UCSD-AML1 (cell line): ENCODE measurements around the gene DDX10.

ENCODE experiments used
- DNase-seq: peaks from one replicate; lab custom pipeline; 2025; ENCODE audit not compliant: unreplicated experiment; lab: John Stamatoyannopoulos, UW

Gene DDX10

DNA sequence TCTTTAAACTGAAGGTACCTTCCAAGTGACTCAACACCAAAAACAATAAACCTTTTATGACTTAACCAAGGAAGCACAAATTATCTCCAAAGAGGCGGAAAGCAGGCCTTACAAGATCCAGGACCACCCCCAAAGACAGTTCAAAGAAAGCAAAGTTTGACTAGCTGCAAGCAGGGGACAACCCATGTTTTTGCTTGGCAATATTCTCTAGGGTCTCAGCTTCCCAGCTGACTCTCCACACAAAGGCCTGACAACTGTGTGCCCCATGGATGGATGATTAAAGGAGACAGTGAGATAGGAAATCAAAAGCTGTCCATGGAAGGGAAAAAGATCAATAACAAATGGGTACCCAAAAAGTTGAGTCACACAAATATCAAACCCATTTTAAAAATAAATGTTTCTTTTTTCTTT, 232.2 kb downstream of the DDX10 start:
- no peak for DNase-seq

DNA sequence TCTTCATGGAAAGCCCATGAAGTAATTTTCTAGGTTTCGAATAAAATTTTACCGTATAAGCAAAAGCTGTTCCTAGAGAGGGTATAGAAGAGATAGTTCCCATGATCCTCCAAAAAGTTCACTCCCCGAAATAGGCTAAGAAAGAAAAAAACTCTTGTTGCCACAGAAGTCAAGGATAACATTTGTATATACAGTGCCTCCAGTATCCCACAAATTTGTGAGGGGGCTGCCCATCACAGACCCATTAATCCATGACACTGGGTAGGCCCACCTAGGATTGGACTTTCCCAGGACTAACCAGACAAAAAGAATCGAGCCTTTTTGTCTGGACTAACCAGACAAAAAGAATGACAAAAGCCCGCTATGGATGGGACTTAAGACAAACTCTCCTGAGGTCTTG, 233.0 kb downstream of the DDX10 start:
- DNase-seq: no peak

DNA sequence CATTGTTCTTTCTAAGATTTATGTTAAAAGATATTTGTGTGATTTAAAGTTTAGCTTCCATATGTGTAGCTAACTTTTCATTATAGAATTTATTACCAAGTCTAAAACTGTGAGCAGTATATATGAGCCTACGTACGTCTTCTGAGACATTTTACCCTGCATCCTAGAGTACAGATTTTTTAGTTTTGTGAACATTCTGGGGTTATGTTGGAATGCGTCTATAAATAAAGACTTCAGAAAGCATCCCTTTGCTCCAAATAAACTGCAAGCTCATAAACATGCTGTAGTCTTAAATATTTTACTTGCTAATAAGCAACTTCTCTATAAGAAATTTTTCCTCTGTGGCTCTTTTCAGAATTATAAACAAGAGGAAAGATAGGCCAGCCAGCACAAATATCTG, 236.5 kb downstream of the DDX10 start:
- no peak for DNase-seq

DNA sequence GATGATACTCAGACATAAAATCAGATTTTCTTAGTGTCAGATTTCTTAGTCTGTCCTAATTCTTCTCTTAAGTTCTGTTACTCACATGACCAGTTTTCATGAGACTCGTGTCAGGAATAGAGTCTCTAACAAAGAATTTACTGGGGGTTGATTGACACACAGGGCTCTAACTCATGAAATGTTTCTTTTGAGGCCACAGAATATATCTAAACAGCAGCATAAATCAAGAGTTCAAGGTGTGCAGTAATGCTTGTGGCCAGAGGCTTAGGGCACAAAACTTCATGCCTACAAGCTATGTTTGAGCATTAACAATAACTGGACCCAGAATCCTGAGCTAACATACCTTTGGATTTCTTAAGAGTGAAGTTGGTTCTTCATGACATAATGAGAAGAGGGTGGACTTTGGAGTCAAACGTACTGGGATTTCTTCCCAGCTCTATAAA, 237.2 kb downstream of the DDX10 start:
- DNase-seq: no peak

DNA sequence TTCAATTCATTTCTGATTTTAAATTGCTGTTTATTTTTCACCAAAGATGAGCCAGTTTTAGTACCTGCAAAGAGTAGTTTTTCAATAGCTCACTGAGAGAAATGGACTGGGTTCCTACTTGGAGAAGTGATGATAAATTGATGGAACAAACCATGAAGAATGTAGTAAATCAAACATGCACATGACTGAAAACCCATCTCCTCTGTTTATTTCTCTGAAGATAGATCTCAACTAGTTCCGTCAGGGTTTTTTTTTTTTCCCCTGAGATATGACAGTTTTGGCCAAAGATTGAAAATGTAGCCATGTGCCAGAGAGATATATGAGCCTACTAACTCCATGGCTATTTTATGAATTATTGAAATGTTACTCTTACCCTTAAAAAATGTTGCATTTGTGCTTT, 239.6 kb downstream of the DDX10 start:
- DNase-seq: no peak

DNA sequence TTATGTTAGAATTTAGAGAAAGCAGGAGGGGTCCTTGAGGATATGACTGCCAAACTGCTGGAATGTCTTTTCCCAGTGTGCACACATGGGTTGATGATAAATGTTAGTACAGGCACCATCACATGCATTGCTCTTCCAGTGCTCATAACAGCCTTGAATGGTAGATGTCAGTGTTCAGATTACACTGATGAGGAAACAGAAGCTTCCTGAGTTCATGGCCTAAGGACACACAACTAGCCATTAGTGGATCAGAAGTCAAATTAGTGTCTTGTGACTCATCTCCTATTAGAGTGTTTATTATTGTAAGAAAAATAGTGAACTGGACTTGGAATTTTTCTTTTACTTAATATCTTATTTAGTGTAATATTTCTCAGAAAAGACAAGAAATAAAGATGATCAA, 241.5 kb downstream of the DDX10 start:
- no peak for DNase-seq

DNA sequence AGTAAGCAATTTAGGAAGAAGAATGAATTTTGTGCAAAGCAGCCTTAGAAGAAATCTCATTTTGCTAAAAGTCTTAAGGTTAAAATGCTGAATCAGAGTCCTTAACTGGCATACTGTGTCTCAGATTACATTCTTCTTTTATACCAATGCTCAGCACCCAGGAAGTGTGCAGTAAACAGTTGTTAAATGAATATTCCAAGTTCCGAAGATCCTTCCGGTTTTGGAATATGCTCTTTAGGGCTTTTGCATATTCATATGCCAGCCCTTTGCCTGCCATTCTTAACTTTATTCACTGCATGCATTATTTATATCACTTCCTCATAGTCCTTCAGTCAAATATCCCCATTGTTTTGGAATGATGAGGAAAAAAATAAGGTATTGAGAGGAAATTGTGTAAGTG, 242.0 kb downstream of the DDX10 start:
- no peak for DNase-seq

DNA sequence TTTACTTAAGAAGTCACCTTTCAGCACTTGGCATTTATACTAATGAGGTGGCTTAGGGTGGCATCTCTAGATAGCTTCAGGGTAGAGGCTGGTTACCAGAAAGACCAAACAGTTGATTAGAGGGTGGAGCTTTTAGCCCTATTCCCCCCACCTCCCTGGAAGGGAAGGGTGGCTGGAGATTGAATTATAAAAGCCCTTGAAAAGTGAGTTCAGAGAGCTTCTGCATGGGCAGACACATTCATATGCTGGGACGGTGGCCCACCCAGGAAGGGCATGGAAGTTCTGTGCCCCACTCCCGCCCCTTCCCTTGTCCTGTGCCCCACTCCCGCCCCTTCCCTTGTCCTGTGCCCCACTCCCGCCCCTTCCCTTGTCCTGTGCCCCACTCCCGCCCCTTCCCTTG, 244.2 kb downstream of the DDX10 start:
- no peak for DNase-seq

DNA sequence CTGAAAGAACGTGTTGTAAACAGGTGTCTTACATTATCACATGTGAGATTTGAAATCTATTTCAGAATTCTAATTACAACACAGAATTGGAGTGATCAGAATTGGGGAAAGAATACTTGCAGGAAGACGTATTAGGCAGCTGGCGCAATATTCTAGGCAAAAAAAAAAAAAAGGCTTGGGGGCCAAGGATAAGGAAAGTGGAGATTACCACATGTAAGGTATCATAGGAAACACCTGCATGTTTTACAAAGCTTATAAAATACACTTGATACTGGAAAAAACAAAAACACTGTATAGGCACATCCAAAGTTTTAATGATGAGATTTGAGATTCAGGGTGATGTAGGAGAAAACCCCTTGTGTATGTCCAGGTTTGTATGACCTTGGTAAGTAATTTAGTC, 245.1 kb downstream of the DDX10 start:
- no peak for DNase-seq

DNA sequence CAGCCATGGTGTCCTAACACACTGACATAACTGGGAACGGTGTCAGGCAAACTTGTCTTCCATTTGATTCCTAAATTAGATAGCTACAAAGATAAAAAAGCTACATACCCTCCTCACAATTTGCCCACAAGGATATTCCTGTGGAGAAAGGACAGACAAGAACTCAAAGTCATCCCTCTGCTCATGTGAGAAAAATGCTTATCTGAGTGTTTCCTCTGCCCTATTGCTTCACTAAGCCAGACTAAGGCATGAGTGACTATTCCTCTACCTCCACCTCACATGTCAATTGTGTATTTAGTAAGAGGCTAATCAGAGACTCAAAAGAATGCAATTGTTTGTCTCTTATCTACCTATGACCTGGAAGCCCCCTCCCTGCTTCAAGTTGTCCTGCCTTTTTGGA, 247.7 kb downstream of the DDX10 start:
- DNase-seq: no peak

DNA sequence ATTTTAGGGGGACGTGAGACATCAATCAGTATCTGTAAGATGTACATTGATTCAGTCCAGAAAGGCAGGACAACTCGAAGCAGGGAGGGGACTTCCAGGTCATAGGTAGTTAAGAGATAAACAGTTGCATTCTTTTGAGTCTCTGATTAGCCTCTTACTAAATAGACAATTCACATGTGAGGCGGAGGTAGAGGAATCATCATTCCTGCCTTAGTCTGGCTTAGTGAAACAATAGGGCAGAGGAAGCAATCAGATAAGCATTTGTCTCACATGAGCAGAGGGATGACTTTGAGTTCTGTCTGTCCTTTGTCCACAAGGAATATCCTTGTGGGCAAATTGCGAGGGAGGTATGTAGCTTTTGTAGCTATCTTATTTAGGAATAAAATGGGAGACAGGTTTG, 248.3 kb downstream of the DDX10 start:
- no peak for DNase-seq

DNA sequence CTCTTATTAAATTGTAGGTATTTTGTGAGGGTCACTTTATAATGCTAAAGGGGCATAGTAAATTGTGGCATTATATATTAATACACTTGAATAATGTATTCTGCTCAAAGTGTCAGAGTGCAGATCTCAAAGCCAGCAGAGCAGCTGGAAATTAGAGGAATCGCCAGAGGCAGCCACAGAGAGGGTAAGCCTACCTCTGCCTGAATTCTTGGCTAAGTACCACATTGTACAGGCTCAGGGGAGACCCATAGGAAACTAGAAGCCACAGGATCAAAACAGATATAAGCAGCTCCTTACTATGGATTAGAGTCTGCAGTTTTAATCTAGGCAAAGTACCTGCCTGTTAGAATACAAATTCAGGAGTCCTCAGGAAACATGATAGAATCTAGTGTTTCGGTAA, 249.3 kb downstream of the DDX10 start:
- DNase-seq: no peak

DNA sequence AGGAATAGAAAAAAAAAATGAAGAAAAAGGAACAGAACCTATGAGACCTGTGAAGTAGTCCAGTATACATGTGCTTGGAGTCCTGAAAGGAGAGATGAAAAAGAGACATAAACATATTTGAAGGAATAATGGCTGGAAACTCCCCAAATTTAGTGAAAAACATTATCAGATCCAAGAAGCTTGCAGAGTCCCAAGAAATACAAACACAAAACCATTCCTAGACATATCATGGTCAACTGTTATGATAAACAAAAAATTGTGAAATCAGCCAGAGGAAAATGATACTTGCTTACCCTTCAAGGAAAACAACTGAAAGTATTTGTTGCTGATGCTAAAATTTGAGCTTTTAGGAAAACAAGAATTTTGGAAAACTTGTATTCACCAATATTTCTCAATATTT, 250.1 kb downstream of the DDX10 start:
- no peak for DNase-seq

DNA sequence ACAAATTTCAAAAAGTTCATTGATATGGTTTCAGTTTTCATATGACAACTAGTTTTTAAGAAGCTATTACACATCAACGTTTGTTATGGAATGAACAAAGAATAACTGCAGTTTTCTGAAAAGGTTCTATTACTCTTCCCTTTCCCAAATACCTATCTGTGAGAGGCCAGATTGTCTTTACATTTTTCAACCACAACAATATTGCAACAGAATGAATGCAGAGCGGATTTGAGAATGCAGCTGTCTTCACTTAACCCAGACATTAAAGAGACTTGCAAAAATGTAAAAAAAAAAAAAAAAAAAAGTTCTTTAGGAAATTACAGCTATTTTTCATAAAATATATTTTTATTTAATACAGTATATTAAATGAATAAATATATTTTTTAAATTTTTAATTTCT, 250.8 kb downstream of the DDX10 start:
- DNase-seq: no peak

DNA sequence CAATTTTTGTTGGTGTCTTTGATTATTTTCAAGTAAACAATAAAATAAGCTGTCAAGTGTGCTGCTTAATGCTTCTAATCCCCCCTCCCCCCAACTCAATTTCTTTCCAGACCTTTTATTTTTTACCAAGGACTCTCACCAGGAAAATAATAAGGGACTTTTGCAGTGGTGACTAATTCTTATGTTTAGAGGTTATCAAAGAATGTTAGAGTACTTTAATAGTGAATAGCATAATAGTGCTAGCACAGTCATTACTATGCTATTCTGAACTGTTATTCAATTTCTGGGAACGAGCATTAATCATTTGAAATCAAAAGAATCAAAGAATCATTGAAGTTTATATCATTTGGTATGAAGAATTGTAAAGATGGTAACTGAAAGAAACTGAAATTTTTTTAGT, 251.4 kb downstream of the DDX10 start:
- no peak for DNase-seq

DNA sequence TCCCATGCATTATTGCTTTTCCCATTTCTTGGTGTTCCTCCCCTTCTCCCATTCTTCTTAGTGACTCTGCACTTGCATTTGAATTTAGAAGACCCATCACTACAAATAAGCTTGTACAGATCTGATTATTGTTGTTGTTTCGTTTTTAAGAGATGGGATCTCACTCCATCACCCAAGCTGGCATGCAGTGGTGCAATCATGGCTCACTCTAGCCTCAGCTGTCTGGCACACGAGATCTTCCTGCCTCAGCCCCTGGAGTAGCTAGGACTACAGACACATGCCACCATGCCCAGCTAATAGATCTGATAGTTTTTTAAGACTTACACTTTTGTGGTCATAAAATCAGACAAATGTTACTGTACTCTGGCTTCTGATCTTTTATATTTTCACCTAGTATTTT, 252.1 kb downstream of the DDX10 start:
- no peak for DNase-seq

DNA sequence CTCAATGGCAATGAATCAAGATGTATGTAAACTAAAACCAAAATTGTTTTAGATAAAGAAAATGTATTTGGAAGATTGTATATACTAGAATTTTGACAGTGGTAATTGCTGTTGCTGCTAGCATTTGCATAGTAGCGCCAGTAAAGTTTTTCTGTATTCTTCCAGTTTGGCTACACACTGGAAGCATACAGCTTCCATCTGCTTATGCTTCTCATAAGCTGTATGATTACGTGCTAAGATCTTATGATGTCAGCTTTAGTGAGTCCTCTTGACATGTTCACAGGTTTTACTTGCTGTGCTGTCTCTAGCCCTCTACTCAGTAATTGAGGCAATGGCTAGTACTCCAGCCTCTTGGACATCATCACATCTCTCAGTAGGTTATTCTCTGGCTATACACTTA, 256.3 kb downstream of the DDX10 start:
- DNase-seq: no peak

DNA sequence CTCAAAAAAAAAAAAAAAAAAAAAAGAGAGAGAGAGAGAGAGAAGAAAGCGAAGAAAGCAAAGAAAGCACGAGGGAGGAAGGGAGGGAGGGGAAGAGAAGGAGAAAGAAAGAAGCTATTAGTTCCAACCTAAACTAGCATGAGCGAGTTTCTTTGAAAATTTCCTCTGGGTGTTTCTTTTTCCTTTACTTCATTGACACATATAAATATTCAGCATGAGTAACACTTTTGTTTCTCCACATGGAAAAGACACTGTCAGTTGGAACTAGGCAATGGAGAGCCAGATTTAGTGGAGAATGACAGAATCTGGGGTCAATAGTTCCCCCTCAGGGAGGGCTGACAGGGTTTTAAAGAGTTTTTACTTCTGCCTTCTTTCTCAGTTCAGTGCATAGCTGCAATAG, 257.4 kb downstream of the DDX10 start:
- DNase-seq: no peak

DNA sequence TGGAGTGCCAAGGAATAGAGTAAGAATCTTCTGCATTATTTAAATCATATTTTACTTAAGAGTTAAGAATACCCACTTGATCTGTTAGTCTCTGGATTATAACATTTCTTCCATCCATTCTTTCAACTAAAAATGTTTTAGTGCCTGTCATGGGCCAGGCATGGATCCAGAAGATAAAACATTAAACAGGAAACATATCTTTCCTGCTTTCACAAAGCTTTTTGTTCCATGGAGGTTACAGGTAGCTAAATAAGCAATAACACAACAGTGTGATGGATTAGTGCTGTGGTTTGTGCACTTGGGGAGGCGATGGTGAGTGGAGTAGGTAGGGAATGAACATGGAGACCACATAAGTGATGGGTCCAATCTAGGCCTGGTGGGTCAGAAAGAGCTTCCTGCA, 258.5 kb downstream of the DDX10 start:
- no peak for DNase-seq

DNA sequence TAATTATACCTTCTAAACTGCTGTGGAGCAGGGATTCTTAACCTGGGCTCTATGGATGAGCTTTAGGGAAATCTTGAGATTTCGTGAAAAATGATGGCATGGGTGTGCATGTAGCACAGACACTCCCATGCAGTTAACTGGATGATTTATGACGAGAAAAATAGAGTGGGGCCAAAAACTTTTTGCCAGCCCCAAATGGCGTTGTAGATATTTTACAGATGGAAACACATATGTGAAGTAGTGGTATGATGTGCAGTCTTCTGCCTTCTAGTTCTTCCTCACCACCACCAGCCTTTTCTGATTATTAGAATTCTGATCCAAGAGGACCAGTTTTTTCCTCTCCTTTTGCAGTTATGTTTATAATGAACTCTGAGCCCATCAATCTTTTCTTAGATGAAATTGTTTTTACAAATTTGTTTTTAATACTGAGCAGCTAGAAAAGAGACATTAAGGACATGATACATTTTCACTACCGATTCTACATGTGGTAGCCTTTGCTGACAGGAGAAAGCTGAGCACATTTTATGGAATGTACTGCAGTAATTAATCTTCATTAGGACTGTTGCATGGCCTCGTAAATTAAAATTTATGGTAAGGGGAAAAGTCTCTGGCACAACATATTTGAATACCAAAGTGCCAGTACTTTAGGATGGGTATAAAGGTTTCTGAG, 261.4 kb downstream of the DDX10 start:
- no peak for DNase-seq

DNA sequence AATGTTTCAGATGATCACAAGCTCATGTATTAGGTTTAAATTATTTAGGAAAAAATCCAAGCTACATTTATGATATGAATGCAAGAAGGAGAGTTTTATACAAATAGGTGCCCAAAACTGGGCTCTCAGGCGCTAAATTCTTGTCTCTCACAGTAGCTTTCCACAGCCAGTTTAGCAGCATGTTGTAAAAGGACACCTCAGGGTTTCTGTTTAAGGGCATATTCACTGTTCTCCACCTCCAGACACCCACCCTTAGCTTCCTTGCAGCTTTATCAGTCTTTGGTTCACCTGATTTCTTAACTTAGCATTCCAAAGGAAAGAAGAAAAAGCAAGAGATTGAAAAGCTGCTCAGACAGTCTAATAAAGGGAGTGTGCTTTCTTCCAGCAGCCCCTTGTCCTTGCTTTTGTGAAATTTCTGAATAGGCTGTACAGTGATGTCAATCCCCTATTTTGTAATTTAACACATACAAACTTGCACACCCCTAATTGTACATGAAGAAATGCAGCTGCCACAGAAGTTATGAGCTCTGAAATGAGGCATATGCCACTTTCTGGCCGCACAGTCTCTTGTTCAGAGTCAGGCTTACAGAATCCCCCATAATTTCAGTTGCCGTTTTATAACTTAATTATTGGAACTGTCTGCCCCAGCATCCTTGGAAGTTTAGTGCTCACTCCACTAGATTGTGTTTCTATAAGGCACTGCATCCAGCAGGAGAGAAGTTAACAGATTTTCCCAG, 262.1 kb downstream of the DDX10 start:
- no peak for DNase-seq

DNA sequence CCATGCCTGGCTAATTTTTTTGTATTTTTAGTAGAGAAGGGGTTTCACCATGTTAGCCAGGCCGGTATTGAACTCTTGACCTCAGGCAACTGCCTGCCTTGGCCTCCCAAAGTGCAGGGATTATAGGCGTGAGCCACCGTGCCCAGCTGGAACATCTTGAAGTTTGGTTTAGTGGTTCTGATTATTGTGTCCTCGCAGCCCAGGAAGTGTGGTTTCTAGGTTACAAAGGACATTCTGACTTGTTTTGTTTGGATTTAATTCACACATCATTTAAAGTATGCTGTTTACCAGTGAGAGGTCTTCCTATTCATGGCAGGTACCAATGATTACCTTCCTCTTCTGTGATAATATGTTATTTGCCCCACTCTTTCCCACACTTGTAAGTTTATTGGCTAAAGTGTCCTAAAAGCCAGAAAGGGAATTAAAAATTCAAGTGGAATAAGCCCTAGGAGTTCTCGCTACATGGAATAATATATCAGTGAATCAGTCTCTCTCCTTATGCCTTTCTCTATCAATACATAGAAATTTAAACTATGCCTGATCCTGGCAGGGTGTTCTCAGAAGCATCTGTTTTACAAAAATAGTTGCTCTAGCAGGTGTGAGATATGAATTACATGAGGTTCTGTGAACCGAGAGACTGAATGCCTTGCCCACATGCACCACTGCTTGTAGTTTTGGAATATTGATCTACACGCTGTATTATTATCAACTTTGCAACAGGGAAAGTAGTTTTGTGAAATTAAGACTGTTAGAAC, 263.1 kb downstream of the DDX10 start:
- no peak for DNase-seq
